SH-SY5Y (cell line): ENCODE results near the gene ALDH3B1.

Experiments
- GATA2 ChIP-seq: IDR thresholded peaks from 2 replicates; pipeline ENCODE4 v1.6.1; 2011; ENCODE audit warnings: mild to moderate bottlenecking, low read depth, low read length
- GATA3 ChIP-seq: IDR thresholded peaks from 2 replicates; pipeline ENCODE4 v1.6.1; 2011; ENCODE audit warnings: low read depth, mild to moderate bottlenecking, low read length, moderate library complexity

- no peak for TF ChIP-seq GATA2
- no peak for TF ChIP-seq GATA3
These were observed 14.4 kb downstream of the ALDH3B1 start for GRCh38 chr11:68024508-68024907.
